ENCODE measurements around the gene USP15.

USP15 gene

GRCh38 chr12:62401631-62402030 lies 141.4 kb downstream of the USP15 start:
- no peak for TF ChIP-seq CTCF (IDR thresholded peaks at IDR 0.05; ENCODE audit: insufficient read depth, low read length)
- no peak for TF ChIP-seq REST (IDR thresholded peaks at IDR 0.05; ENCODE audit: insufficient replicate concordance, low read depth)
- TF ChIP-seq SPI1 (IDR thresholded peaks at IDR 0.05; ENCODE audit: borderline replicate concordance, low read depth) = no peak
- TF ChIP-seq GABPA (IDR thresholded peaks at IDR 0.05; ENCODE audit: low read depth) = no peak
- no peak for DNase-seq (ENCODE audit: low read depth in 1 of 2, low spot score in 1 of 2)

GRCh38 chr12:62403031-62403430 lies 142.8 kb downstream of the USP15 start:
- DNase-seq (ENCODE audit: low read depth in 1 of 2, low spot score in 1 of 2) = no peak
- Histone ChIP-seq H3K27me3 (ENCODE audit: insufficient read depth, poor library complexity, severe bottlenecking) (no peaks in the 10 kb centered on the region), H3K4me3 (replicated peaks; ENCODE audit: insufficient read depth, low read length) (no peak overlapping the region), H3K27ac (replicated peaks) (no peak overlapping the region)
- no peak for TF ChIP-seq SPI1 (IDR thresholded peaks at IDR 0.05; ENCODE audit: borderline replicate concordance, low read depth)
- TF ChIP-seq POLR2AphosphoS5 (IDR thresholded peaks at IDR 0.05; ENCODE audit: low read depth) = no peak
- no peak for TF ChIP-seq CTCF (IDR thresholded peaks at IDR 0.05; ENCODE audit: insufficient read depth, low read length)
- no peak for TF ChIP-seq REST (IDR thresholded peaks at IDR 0.05; ENCODE audit: insufficient replicate concordance, low read depth)
- no peak for TF ChIP-seq GABPA (IDR thresholded peaks at IDR 0.05; ENCODE audit: low read depth)

More at GRCh38 chr12:62401631-62402030, 141.4 kb downstream of the USP15 start:
- Histone ChIP-seq H3K4me3 (replicated peaks; ENCODE audit: insufficient read depth, low read length) (no peak overlapping the region), H3K27ac (replicated peaks) (no peak overlapping the region), H3K27me3 (ENCODE audit: insufficient read depth, poor library complexity, severe bottlenecking) (no peaks in the 10 kb centered on the region)

GRCh38 chr12:62407587-62407986 lies 147.4 kb downstream of the USP15 start:
- no peak for DNase-seq (ENCODE audit: low read depth in 1 of 2, low spot score in 1 of 2)
- Histone ChIP-seq H3K27ac (replicated peaks) (no peak overlapping the region), H3K27me3 (ENCODE audit: insufficient read depth, poor library complexity, severe bottlenecking) (no peaks in the 10 kb centered on the region), H3K4me3 (replicated peaks; ENCODE audit: insufficient read depth, low read length) (no peak overlapping the region)
- TF ChIP-seq SPI1 (IDR thresholded peaks at IDR 0.05; ENCODE audit: borderline replicate concordance, low read depth) (no peak), GABPA (IDR thresholded peaks at IDR 0.05; ENCODE audit: low read depth) (no peak), CTCF (IDR thresholded peaks at IDR 0.05; ENCODE audit: insufficient read depth, low read length) (no peak), POLR2AphosphoS5 (IDR thresholded peaks at IDR 0.05; ENCODE audit: low read depth) (no peak), REST (IDR thresholded peaks at IDR 0.05; ENCODE audit: insufficient replicate concordance, low read depth) (no peak)

Data from HL-60 (cell line).